H1 (cell line): ENCODE results near the gene NANOGP8. TPM values are rescaled to one million over a fixed set of nuclear protein-coding genes. Genes with fewer than 3 reads are reported as not detected.

Experiments used
- CTCF ChIA-PET: fragments of 300-600 bp; sonication (Branson Sonifier 250); formaldehyde crosslinking; loops from one replicate; lab custom pipeline; 2021; ENCODE audit not compliant: partially characterized antibody; lab: Charles Lee
- POLR2A ChIA-PET: fragments of 300-600 bp; sonication (Branson Sonifier 250); formaldehyde crosslinking; loops from one replicate; lab custom pipeline; 2021; ENCODE audit warnings: inconsistent platforms; ENCODE audit not compliant: partially characterized antibody; lab: Charles Lee
- DNase-seq, 2 experiments: peaks; one replicate each; pipeline versions ENCODE4 v3.0.0 to v3.0.0-alpha.2; 2010 to 2022; ENCODE audit warnings: low spot score in 2 of 2, low read depth in 1 of 2, mixed read lengths in 1 of 2
- FAIRE-seq: peaks from 2 replicates; lab custom pipeline; 2011; peaks lifted over from hg19 to GRCh38; lab: Jason Lieb, UNC
- H2AFZ ChIP-seq: 2 replicates; pipeline ENCODE4 v1.8.1; 2012; ENCODE audit warnings: low read length, inconsistent platforms
- H2AK5ac ChIP-seq: 2 replicates; pipeline ENCODE4 v1.6.1; 2013; ENCODE audit warnings: low read depth, low read length
- H2BK120ac ChIP-seq: replicated peaks from 2 replicates; pipeline ENCODE3; 2013; ENCODE audit warnings: low read depth, low read length, inconsistent platforms
- H2BK12ac ChIP-seq: 2 replicates; pipeline ENCODE4 v1.6.1; 2013; ENCODE audit warnings: low read depth, low read length
- H2BK15ac ChIP-seq: 2 replicates; pipeline ENCODE4 v1.6.1; 2013; ENCODE audit warnings: low read length
- H2BK20ac ChIP-seq: 2 replicates; pipeline ENCODE4 v1.6.1; 2013; ENCODE audit warnings: low read length
- H2BK5ac ChIP-seq: 2 replicates; pipeline ENCODE4 v1.6.1; 2013; ENCODE audit warnings: low read depth, low read length
- H3K14ac ChIP-seq: 2 replicates; pipeline ENCODE4 v1.6.1; 2013; ENCODE audit warnings: inconsistent platforms; ENCODE audit not compliant: insufficient read length
- H3K18ac ChIP-seq: 2 replicates; pipeline ENCODE4 v1.6.1; 2013; ENCODE audit warnings: low read length; ENCODE audit errors: extremely low read depth
- H3K23ac ChIP-seq: 2 replicates; pipeline ENCODE4 v1.6.1; 2013; ENCODE audit warnings: inconsistent platforms; ENCODE audit not compliant: insufficient read length
- H3K23me2 ChIP-seq: 2 replicates; pipeline ENCODE4 v1.6.1; 2013; ENCODE audit warnings: low read depth, low read length
- H3K27ac ChIP-seq: 2 replicates; pipeline ENCODE4 v1.6.1; 2011; ENCODE audit warnings: low read depth, low read length, inconsistent platforms
- H3K27me3 ChIP-seq, 4 experiments: replicated peaks in 1 of 4; 1 replicate in 1 of 4; 2 replicates in 3 of 4; pipeline versions ENCODE4 v1.6.1 to v1.8.1; 2011 to 2013; ENCODE audit warnings: low read length in 3 of 4, mild to moderate bottlenecking in 3 of 4, inconsistent platforms in 2 of 4, mixed read lengths in 2 of 4, moderate library complexity in 1 of 4; ENCODE audit not compliant: control insufficient read depth in 3 of 4, insufficient read depth in 3 of 4; ENCODE audit errors: extremely low read depth in 1 of 4
- H3K36me3 ChIP-seq, 4 experiments: 2 replicates each; pipeline versions ENCODE4 v1.6.1 to v1.8.1; 2011 to 2013; ENCODE audit warnings: mild to moderate bottlenecking in 4 of 4, low read length in 3 of 4, moderate library complexity in 2 of 4, control low read depth in 1 of 4, inconsistent platforms in 1 of 4; ENCODE audit not compliant: insufficient read depth in 4 of 4, control insufficient read depth in 2 of 4
- H3K4ac ChIP-seq: replicated peaks from 2 replicates; pipeline ENCODE3; 2013; ENCODE audit warnings: low read length, low read depth, mixed read lengths, inconsistent platforms; ENCODE audit not compliant: insufficient read length
- H3K4me1 ChIP-seq, 4 experiments: replicated peaks in 1 of 4; 1 replicate in 1 of 4; 2 replicates in 3 of 4; pipeline versions ENCODE4 v1.6.1 to v1.8.1; 2011 to 2013; ENCODE audit warnings: low read length in 3 of 4, inconsistent platforms in 2 of 4, mixed read lengths in 1 of 4; ENCODE audit not compliant: insufficient read depth in 4 of 4, control insufficient read depth in 3 of 4
- H3K4me2 ChIP-seq, 2 experiments: 2 replicates each; pipeline versions ENCODE4 v1.6.1 to v1.8.1; 2011 to 2013; ENCODE audit warnings: low read depth in 2 of 2, low read length in 2 of 2, control low read depth in 1 of 2, inconsistent platforms in 1 of 2, mild to moderate bottlenecking in 1 of 2; ENCODE audit not compliant: insufficient read depth in 1 of 2
- H3K4me3 ChIP-seq, 4 experiments: fragments of 200-600, 300-600 bp in 1 of 4; sonication (generic), shearing (Covaris generic), sonication (Bioruptor Twin) in 1 of 4; 2 replicates each; pipeline versions ENCODE4 v1.5.1 to v1.8.1; 2011 to 2016; ENCODE audit warnings: low read length in 4 of 4, low read depth in 3 of 4, control low read depth in 2 of 4, inconsistent platforms in 2 of 4, mild to moderate bottlenecking in 2 of 4, mixed read lengths in 1 of 4, moderate library complexity in 1 of 4; ENCODE audit not compliant: insufficient read depth in 2 of 4; ENCODE audit errors: extremely low read depth in 1 of 4
- H3K56ac ChIP-seq: replicated peaks from 2 replicates; pipeline ENCODE3; 2013; ENCODE audit warnings: low read depth, mild to moderate bottlenecking, mixed read lengths, low read length, inconsistent platforms; ENCODE audit not compliant: insufficient read length
- H3K79me1 ChIP-seq: 2 replicates; pipeline ENCODE4 v1.6.1; 2013; ENCODE audit warnings: low read depth, low read length, control low read depth
- H3K79me2 ChIP-seq, 2 experiments: 2 replicates each; pipeline versions ENCODE4 v1.6.1 to v1.8.1; 2012 to 2013; ENCODE audit warnings: low read length in 2 of 2, mild to moderate bottlenecking in 2 of 2, inconsistent platforms in 1 of 2; ENCODE audit not compliant: insufficient read depth in 2 of 2, control insufficient read depth in 1 of 2
- H3K9ac ChIP-seq, 4 experiments: replicated peaks in 1 of 4; 1 replicate in 1 of 4; 2 replicates in 3 of 4; pipeline versions ENCODE4 v1.6.1 to v1.8.1; 2011 to 2013; ENCODE audit warnings: low read depth in 3 of 4, low read length in 3 of 4, control low read depth in 2 of 4, mild to moderate bottlenecking in 2 of 4, moderate library complexity in 2 of 4, inconsistent platforms in 1 of 4; ENCODE audit errors: extremely low read depth in 1 of 4
- H3K9me3 ChIP-seq, 2 experiments: 2 replicates each; pipeline versions ENCODE4 v1.6.1 to v1.8.1; 2012 to 2013; ENCODE audit warnings: mild to moderate bottlenecking in 2 of 2, moderate library complexity in 2 of 2, control low read depth in 1 of 2, inconsistent platforms in 1 of 2, low read depth in 1 of 2, low read length in 1 of 2, mixed read lengths in 1 of 2; ENCODE audit not compliant: insufficient read depth in 2 of 2
- H4K20me1 ChIP-seq, 2 experiments: replicated peaks in 1 of 2; 2 replicates each; pipeline versions ENCODE3 to v1.8.1; 2011 to 2013; ENCODE audit warnings: inconsistent platforms in 2 of 2, low read length in 2 of 2, mild to moderate bottlenecking in 1 of 2; ENCODE audit not compliant: insufficient read depth in 2 of 2, control insufficient read depth in 1 of 2
- H4K5ac ChIP-seq: 2 replicates; pipeline ENCODE4 v1.6.1; 2013; ENCODE audit warnings: low read length, low read depth, mixed read lengths, inconsistent platforms; ENCODE audit not compliant: insufficient read length
- H4K8ac ChIP-seq: 2 replicates; pipeline ENCODE4 v1.8.0; 2013; ENCODE audit warnings: mild to moderate bottlenecking, moderate library complexity, low read length, inconsistent platforms; ENCODE audit not compliant: insufficient read depth; ENCODE audit errors: extremely low read depth
- H4K91ac ChIP-seq: replicated peaks from 2 replicates; pipeline ENCODE3; 2013; ENCODE audit warnings: low read length, mixed read lengths, inconsistent platforms; ENCODE audit not compliant: insufficient read length
- GABPA ChIP-seq: IDR thresholded peaks from 2 replicates; pipeline ENCODE4 v1.6.1; 2011; ENCODE audit warnings: mild to moderate bottlenecking, low read length, moderate library complexity, borderline replicate concordance; ENCODE audit not compliant: insufficient read depth
- GTF2F1 ChIP-seq: IDR thresholded peaks from 2 replicates; pipeline ENCODE4 v1.6.1; 2012; ENCODE audit warnings: low read depth, low read length, improper control_type of control experiment, borderline replicate concordance
- JUN ChIP-seq: IDR thresholded peaks from 2 replicates; pipeline ENCODE4 v1.6.1; 2011; ENCODE audit warnings: low read depth, mild to moderate bottlenecking, improper control_type of control experiment, low read length
- KDM5A ChIP-seq: fragments of 200-600 bp; IDR thresholded peaks from 2 replicates; pipeline ENCODE4 v1.7.1; 2012; ENCODE audit warnings: mild to moderate bottlenecking, low read length, inconsistent platforms, mixed read lengths
- MAFK ChIP-seq: IDR thresholded peaks from 2 replicates; pipeline ENCODE4 v1.6.1; 2012; ENCODE audit warnings: low read depth, mild to moderate bottlenecking, improper control_type of control experiment, low read length
- SRF ChIP-seq: IDR thresholded peaks from 2 replicates; pipeline ENCODE4 v1.6.1; 2011; ENCODE audit warnings: mild to moderate bottlenecking, low read depth, low read length, moderate library complexity
- SUZ12 ChIP-seq: fragments of 200-600 bp; sonication (generic); IDR thresholded peaks from 2 replicates; pipeline ENCODE4 v1.6.1; 2012; ENCODE audit warnings: mild to moderate bottlenecking, inconsistent platforms, low read length, moderate library complexity, mixed read lengths
- YY1 ChIP-seq: IDR thresholded peaks from 2 replicates; pipeline ENCODE4 v1.6.1; 2011; ENCODE audit warnings: low read depth, mild to moderate bottlenecking, low read length
- WGBS, 2 experiments: shearing (Covaris generic) in 1 of 2; methylation state at CpG; one replicate each; pipeline versions ENCODE4 v1.1.6 to v1.1.7; 2013 to 2015; ENCODE audit warnings: low lambda C conversion rate in 2 of 2, mixed read lengths in 2 of 2, inconsistent platforms in 1 of 2, low coverage in 1 of 2, missing lambda C conversion rate in 1 of 2; ENCODE audit not compliant: insufficient replicate concordance in 2 of 2, insufficient coverage in 1 of 2, insufficient read length in 1 of 2; ENCODE audit errors: extremely low coverage in 1 of 2, missing lambda C conversion rate in 1 of 2; 5-methylcytosine and 5-hydroxymethylcytosine counted together
- polyA plus RNA-seq, 7 experiments: library from polyadenylated mRNA; depleted of rRNA in 3 of 7; stranded (reverse) in 5 of 7; unstranded in 2 of 7; fragments of >200 nt in 5 of 7; fragments of 200-250 nt in 2 of 7; gene quantifications; 1 replicate in 5 of 7; 2 replicates in 1 of 7; 4 replicates in 1 of 7; pipeline versions ENCODE4 v1.2.1 to v1.2.3, GENCODE V29; 2011 to 2013; ENCODE audit warnings: missing spikeins in 2 of 7, mixed read lengths in 2 of 7
- total RNA-seq: library from RNA; stranded (reverse); fragmentation: NEBNext Ultra II Directional; extraction: Animal tissue kit (Norgen Biotek cat#: 25700); gene quantifications from 2 replicates; pipeline ENCODE4 v1.2.1, GENCODE V29; 2021
- TF ChIP-seq, protein P1 (sequence below), 3 experiments: IDR thresholded peaks; 1 replicate in 2 of 3; 2 replicates in 1 of 3; pipeline versions ENCODE4 v1.5.1 to v1.6.1; 2011; ENCODE audit warnings: low read length in 3 of 3, mild to moderate bottlenecking in 3 of 3, inconsistent platforms in 2 of 3, low read depth in 1 of 3, moderate library complexity in 1 of 3; ENCODE audit not compliant: insufficient read depth in 1 of 3; ENCODE audit errors: control extremely low read depth in 1 of 3
- TF ChIP-seq, protein P2 (sequence below): IDR thresholded peaks from 2 replicates; pipeline ENCODE4 v1.6.1; 2012; ENCODE audit warnings: low read length, inconsistent platforms

The NANOGP8 gene
- total and polyA plus RNA-seq, 2 of the 8 experiments (the other 6 are each of a cell fraction or from before 2014, with no cell fraction given): 23.3 to 40.6 TPM

DNA sequence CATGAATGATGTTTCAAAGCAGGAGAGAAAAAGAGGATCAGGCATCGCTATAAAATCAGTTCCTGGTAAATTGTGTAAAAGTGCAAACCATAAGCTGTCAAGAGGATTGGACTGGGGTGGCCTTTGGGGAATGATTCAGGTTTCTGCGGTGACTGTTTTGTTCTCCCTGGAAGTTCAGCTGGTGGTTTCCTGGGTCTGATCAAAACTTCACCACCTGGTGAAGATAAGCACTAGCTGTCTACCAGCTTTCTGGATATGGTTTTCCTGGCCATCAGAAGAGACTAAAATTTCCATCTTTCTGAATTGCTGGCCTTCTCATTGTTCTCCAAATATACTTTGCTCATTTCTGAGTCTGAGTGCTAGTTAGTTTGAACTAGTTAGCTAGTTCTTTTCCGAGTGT is 2.7 kb upstream of the NANOGP8 start:
- Histone ChIP-seq H4K8ac (no peak overlapping the region), H3K4ac (no peak overlapping the region), H4K5ac (no peak overlapping the region), H2BK15ac (no peak overlapping the region), H3K27me3 (no peaks in the 10 kb centered on the region), H3K23me2 (no peaks in the 10 kb centered on the region), H4K20me1 (no peaks in the 10 kb centered on the region), H3K79me1 (no peaks in the 10 kb centered on the region), H2BK120ac (no peak overlapping the region), H3K56ac (no peak overlapping the region), H3K36me3 (peaks cover 0 to under 1% (median 0%) of the 10 kb centered on the region in 4 experiments; a peak in 1 of 8 replicates), H3K4me2 (no peak overlapping the region), H2AK5ac (no peak overlapping the region), H3K23ac (no peak overlapping the region), H3K4me3 (no peak overlapping the region), H4K91ac (no peak overlapping the region), H3K14ac (no peak overlapping the region), H3K79me2 (no peaks in the 10 kb centered on the region), H3K27ac (no peak overlapping the region), H3K9me3 (peaks cover 0 to under 1% of the 10 kb centered on the region in 2 experiments; a peak in 2 of 4 replicates), H3K4me1 (no peaks in the 10 kb centered on the region; a peak in 1 of 7 replicates), H3K18ac (no peak overlapping the region), H2BK20ac (no peak overlapping the region), H2BK5ac (no peak overlapping the region), H3K9ac (no peak overlapping the region), H2AFZ (no peak overlapping the region), H2BK12ac (no peak overlapping the region)
- POLR2A ChIA-PET: no interaction called here
- WGBS, 2 experiments: 94% methylated on average over 3 of the region's 3 CpGs; no CpG with 5 or more reads in 1 of the 2 experiments
- no peak for DNase-seq
- CTCF ChIA-PET: interaction anchor here (1.8 kb wide), 1 partner anchor 9 kb away, joined by 12 read pairs; no protein-coding TSS in a partner anchor
- FAIRE-seq: no peak
- TF ChIP-seq GTF2F1 (no peak), KDM5A (no peak), JUN (no peak), YY1 (no peak), SRF (no peak), MAFK (no peak), GABPA (no peak), SUZ12 (no peak)
- TF ChIP-seq, protein P1, sequence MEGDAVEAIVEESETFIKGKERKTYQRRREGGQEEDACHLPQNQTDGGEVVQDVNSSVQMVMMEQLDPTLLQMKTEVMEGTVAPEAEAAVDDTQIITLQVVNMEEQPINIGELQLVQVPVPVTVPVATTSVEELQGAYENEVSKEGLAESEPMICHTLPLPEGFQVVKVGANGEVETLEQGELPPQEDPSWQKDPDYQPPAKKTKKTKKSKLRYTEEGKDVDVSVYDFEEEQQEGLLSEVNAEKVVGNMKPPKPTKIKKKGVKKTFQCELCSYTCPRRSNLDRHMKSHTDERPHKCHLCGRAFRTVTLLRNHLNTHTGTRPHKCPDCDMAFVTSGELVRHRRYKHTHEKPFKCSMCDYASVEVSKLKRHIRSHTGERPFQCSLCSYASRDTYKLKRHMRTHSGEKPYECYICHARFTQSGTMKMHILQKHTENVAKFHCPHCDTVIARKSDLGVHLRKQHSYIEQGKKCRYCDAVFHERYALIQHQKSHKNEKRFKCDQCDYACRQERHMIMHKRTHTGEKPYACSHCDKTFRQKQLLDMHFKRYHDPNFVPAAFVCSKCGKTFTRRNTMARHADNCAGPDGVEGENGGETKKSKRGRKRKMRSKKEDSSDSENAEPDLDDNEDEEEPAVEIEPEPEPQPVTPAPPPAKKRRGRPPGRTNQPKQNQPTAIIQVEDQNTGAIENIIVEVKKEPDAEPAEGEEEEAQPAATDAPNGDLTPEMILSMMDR (IDR thresholded peaks at IDR 0.05; ENCODE audit: control extremely low read depth in 1 of 3, insufficient read depth in 1 of 3, low read depth in 1 of 3, low read length in 3 of 3): no peak
- TF ChIP-seq, protein P2, sequence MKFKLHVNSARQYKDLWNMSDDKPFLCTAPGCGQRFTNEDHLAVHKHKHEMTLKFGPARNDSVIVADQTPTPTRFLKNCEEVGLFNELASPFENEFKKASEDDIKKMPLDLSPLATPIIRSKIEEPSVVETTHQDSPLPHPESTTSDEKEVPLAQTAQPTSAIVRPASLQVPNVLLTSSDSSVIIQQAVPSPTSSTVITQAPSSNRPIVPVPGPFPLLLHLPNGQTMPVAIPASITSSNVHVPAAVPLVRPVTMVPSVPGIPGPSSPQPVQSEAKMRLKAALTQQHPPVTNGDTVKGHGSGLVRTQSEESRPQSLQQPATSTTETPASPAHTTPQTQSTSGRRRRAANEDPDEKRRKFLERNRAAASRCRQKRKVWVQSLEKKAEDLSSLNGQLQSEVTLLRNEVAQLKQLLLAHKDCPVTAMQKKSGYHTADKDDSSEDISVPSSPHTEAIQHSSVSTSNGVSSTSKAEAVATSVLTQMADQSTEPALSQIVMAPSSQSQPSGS: no peak
